Endothelial cell of umbilical vein (primary cell): ENCODE measurements around the gene CCSER1. TPM values are rescaled to one million over a fixed set of nuclear protein-coding genes. Genes with fewer than 3 reads are reported as not detected.

Source experiments
- BruUV-seq: library from RNA; stranded (reverse); fragments of 400-500 nt; replicated peaks from 2 replicates; lab custom pipeline; 2021; lab: Mats Ljungman, UMichigan
- CTCF ChIA-PET: fragments of 300-600, 350-600 bp; sonication (Branson Sonifier 250); formaldehyde crosslinking; loops from one replicate; lab custom pipeline; 2021; ENCODE audit warnings: antibody characterized with exemption, inconsistent platforms; lab: Charles Lee
- POLR2A ChIA-PET: fragments of 300-600, 350-600 bp; sonication (Branson Sonifier 250); formaldehyde crosslinking; loops from one replicate; lab custom pipeline; 2021; ENCODE audit warnings: antibody characterized with exemption, inconsistent platforms; lab: Charles Lee
- DNase-seq: peaks from one replicate; pipeline ENCODE4 v3.0.0-alpha.2; 2011; ENCODE audit warnings: low read depth, low spot score
- FAIRE-seq: peaks from 2 replicates; lab custom pipeline; 2011; peaks lifted over from hg19 to GRCh38; lab: Jason Lieb, UNC
- H2AFZ ChIP-seq: 2 replicates; pipeline ENCODE4 v1.6.0; 2012; ENCODE audit warnings: low read depth, low read length, control low read depth, inconsistent platforms
- H3K27ac ChIP-seq: 2 replicates; pipeline ENCODE4 v1.5.1; 2011; ENCODE audit warnings: low read depth, mild to moderate bottlenecking, control low read depth, low read length, moderate library complexity; ENCODE audit not compliant: insufficient read depth
- H3K27me3 ChIP-seq, 2 experiments: 2 replicates each; pipeline versions ENCODE4 v1.6.0 to v1.6.1; 2011; ENCODE audit warnings: low read length in 2 of 2, mixed read lengths in 1 of 2; ENCODE audit not compliant: control insufficient read depth in 2 of 2, insufficient read depth in 2 of 2
- H3K36me3 ChIP-seq, 2 experiments: 2 replicates in 1 of 2; 3 replicates in 1 of 2; pipeline ENCODE4 v1.5.1; 2011; ENCODE audit warnings: low read length in 2 of 2, mild to moderate bottlenecking in 1 of 2, moderate library complexity in 1 of 2; ENCODE audit not compliant: control insufficient read depth in 2 of 2, insufficient read depth in 2 of 2; ENCODE audit errors: extremely low read depth in 1 of 2
- H3K4me1 ChIP-seq: 3 replicates; pipeline ENCODE4 v1.5.1; 2011; ENCODE audit warnings: mild to moderate bottlenecking, low read length; ENCODE audit not compliant: control insufficient read depth, insufficient read depth; ENCODE audit errors: extremely low read depth
- H3K4me2 ChIP-seq: 2 replicates; pipeline ENCODE4 v1.6.1; 2011; ENCODE audit warnings: low read length, control low read depth, mixed read lengths; ENCODE audit not compliant: insufficient read depth
- H3K4me3 ChIP-seq, 3 experiments: fragments of 200-600 bp in 1 of 3; sonication (generic), shearing (Covaris generic) in 1 of 3; replicated peaks in 1 of 3; 2 replicates each; pipeline ENCODE4 v1.5.1; 2011 to 2016; ENCODE audit warnings: control low read depth in 3 of 3, low read length in 3 of 3, mild to moderate bottlenecking in 2 of 3, inconsistent platforms in 1 of 3, low read depth in 1 of 3, moderate library complexity in 1 of 3; ENCODE audit not compliant: insufficient read depth in 1 of 3
- H3K79me2 ChIP-seq: 2 replicates; pipeline ENCODE4 v1.6.0; 2012; ENCODE audit warnings: low read length, inconsistent platforms; ENCODE audit not compliant: control insufficient read depth, insufficient read depth
- H3K9ac ChIP-seq: replicated peaks from 2 replicates; pipeline ENCODE3; 2011; ENCODE audit warnings: low read length, control low read depth; ENCODE audit not compliant: insufficient read depth; ENCODE audit errors: extremely low read depth
- H3K9me1 ChIP-seq: replicated peaks from 3 replicates; pipeline ENCODE4 v1.6.0; 2011; ENCODE audit warnings: mild to moderate bottlenecking, low read length; ENCODE audit not compliant: control insufficient read depth, insufficient read depth; ENCODE audit errors: extremely low read depth
- H3K9me3 ChIP-seq: replicated peaks from 2 replicates; pipeline ENCODE4 v1.5.1; 2012; ENCODE audit warnings: low read length, inconsistent platforms; ENCODE audit not compliant: control insufficient read depth, insufficient read depth
- H4K20me1 ChIP-seq: replicated peaks from 2 replicates; pipeline ENCODE3; 2011; ENCODE audit warnings: mild to moderate bottlenecking, low read length; ENCODE audit not compliant: control insufficient read depth, insufficient read depth; ENCODE audit errors: extremely low read depth
- JUN ChIP-seq: IDR thresholded peaks from 2 replicates; pipeline ENCODE4 v1.6.1; 2011; ENCODE audit warnings: borderline replicate concordance, low read depth; ENCODE audit not compliant: insufficient read length, insufficient read depth
- MYC ChIP-seq: IDR thresholded peaks from one replicate; pipeline ENCODE4 v1.6.1; 2011; ENCODE audit warnings: mild to moderate bottlenecking, low read depth, low read length
- POLR2A ChIP-seq: IDR thresholded peaks from 2 replicates; pipeline ENCODE4 v1.6.1; 2012; ENCODE audit warnings: low read depth, mild to moderate bottlenecking, control low read depth, low read length
- dilution Hi-C: fragments of 300-500 bp; cut with MboI; formaldehyde crosslinking; loops from one replicate; pipeline ENCODE4 v1.15.0; 2019; ENCODE audit warnings: low sequenced_read_pairs; ENCODE audit not compliant: extremely low pct_ligation_motif_present
- intact Hi-C: fragments of 100-400 bp; cut with micrococcal nuclease; formaldehyde crosslinking; loops from one replicate; pipeline ENCODE4 v1.10.0; 2022
- polyA plus RNA-seq, 4 experiments: library from polyadenylated mRNA; depleted of rRNA in 3 of 4; stranded (reverse) in 3 of 4; unstranded in 1 of 4; fragments of >200 nt; gene quantifications; 2 replicates each; pipeline versions ENCODE4 v1.2.1 to v1.2.3, GENCODE V29; 2011 to 2012; ENCODE audit warnings: missing spikeins in 1 of 4
- total RNA-seq: library from RNA; stranded (reverse); gene quantifications from 2 replicates; pipeline ENCODE4 v1.2.3, GENCODE V29; 2021

The CCSER1 gene
- total and polyA plus RNA-seq, 2 donors (not counting 3 experiments of a cell fraction or from before 2014, with no cell fraction given): 0.11 to 1.8 TPM

DNA sequence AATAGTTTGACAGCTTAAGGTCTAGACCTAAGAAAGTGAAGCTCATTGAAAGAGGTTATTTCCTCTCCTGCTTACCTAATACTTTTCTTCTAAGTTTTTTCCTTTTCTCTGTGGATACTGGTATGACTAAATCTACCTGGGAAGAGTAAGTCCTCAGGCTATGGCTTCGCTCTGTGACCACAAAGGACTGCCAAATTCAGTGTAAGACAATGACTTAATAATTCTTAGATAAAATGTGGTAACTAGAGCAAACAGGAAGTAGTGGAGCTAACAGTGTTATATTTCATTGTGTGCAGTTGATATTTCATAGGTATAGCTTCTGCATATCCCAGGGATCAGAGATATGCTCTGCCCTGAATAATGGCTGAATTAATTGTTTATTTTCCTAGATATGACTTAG is 418.9 kb downstream of the CCSER1 start:
- no peaks in the 10 kb centered on the region for H3K79me2 ChIP-seq
- H3K9ac ChIP-seq: no peak overlapping the region
- no peak overlapping the region for H3K4me2 ChIP-seq
- TF ChIP-seq JUN (no peak), POLR2A (no peak)
- intact Hi-C loops (no loop called here), dilution Hi-C loops (no loop called here)
- H3K4me1 ChIP-seq: no peaks in the 10 kb centered on the region
- H3K36me3 ChIP-seq: no peaks in the 10 kb centered on the region
- no peaks in the 10 kb centered on the region for H3K9me3 ChIP-seq
- no peak for FAIRE-seq
- H3K9me1 ChIP-seq: no peaks in the 10 kb centered on the region
- H2AFZ ChIP-seq: peak overlapping the region; percentile 64
- ChIA-PET CTCF (no interaction called here), POLR2A (no interaction called here)
- H4K20me1 ChIP-seq: no peaks in the 10 kb centered on the region
- H3K27me3 ChIP-seq: no peaks in the 10 kb centered on the region
- no TSS peak for BruUV-seq
- DNase-seq: peak; percentile 34
- H3K4me3 ChIP-seq: no peak overlapping the region
- H3K27ac ChIP-seq: no peak overlapping the region

GRCh38 chr4:90570615-90571014 is 443.4 kb downstream of the CCSER1 start:
- no TSS peak for BruUV-seq
- dilution Hi-C loops: no loop called here

More at GRCh38 chr4:90570615-90571014, 443.4 kb downstream of the CCSER1 start:
- no peaks in the 10 kb centered on the region for H3K4me1 ChIP-seq
- H4K20me1 ChIP-seq: no peaks in the 10 kb centered on the region
- no peak overlapping the region for H3K4me2 ChIP-seq
- no peaks in the 10 kb centered on the region for H3K9me3 ChIP-seq
- H3K9ac ChIP-seq: no peak overlapping the region
- H3K79me2 ChIP-seq: no peaks in the 10 kb centered on the region
- FAIRE-seq: no peak
- intact Hi-C loops: no loop called here
- DNase-seq: no peak
- CTCF ChIA-PET: no interaction called here
- no peaks in the 10 kb centered on the region for H3K27me3 ChIP-seq
- H3K9me1 ChIP-seq: no peaks in the 10 kb centered on the region
- no peak for TF ChIP-seq MYC
- H3K4me3 ChIP-seq: no peak overlapping the region
- H3K27ac ChIP-seq: no peak overlapping the region
- POLR2A ChIA-PET: no interaction called here
- no peak overlapping the region for H2AFZ ChIP-seq
- H3K36me3 ChIP-seq: no peaks in the 10 kb centered on the region
